NOMO-1 treated with dmso at 0.1 percent for 144 hours (cell line): Measurements from ENCODE around the gene MAN1A1.
A peak's percentile ranks its signal among the peaks of the same experiment; 100 is the strongest.
"Not testable (repeated sequence)": the region's sequence is repeated elsewhere in the genome, so short reads cannot be mapped to it uniquely, and the experiment has no call there.

Source experiments
- DNase-seq: peaks from one replicate; lab custom pipeline; 2025; ENCODE audit not compliant: unreplicated experiment; lab: John Stamatoyannopoulos, UW

Gene MAN1A1

DNA sequence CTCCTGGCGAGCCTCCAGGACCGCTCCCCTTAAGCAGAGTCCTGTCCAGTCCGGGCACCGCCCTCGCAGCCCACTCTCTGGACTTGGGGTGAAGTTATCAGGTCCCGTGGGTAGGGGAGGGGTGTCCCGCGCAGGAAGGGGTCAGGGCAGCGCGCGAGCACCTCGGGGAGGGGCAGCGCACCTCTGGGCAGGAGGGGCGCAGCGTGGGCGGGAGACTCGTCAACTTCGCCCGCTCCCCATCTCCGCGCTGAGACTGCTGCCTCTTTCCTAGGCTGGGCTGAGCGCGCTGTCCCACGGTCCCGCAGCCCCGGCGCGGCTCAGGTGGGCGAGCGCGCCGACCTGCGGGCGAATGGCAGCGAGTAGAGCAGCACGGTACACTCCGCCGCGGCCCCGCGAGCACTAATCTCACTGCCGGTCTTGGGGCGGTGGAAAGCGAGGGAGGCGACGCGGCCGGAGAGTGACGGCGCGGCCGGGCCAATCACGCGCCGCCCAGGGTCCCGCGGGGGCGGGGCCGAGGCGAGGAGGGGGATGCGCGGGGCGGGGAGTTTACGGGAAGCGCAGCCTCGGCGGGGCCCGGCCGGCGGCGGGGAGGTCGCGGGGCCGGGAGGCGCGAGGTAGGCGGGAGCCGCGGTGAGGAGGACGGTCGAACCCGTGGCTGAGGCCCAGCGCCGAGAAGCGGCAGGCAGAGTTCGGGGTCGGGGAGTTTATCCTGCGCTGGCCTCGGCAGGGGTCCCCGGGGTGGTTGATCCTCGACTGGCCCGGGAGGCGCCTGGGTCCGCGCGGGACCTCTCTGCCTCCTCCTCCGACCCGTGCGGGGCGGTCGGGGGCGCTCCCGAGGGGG lies at the start of gene MAN1A1:
MAN1A1 (minus strand) TSS at position 401 of the 841 bp plus-strand sequence. CDS start 696 bp downstream, outside the sequence.
- DNase-seq = peak; percentile 16

DNA sequence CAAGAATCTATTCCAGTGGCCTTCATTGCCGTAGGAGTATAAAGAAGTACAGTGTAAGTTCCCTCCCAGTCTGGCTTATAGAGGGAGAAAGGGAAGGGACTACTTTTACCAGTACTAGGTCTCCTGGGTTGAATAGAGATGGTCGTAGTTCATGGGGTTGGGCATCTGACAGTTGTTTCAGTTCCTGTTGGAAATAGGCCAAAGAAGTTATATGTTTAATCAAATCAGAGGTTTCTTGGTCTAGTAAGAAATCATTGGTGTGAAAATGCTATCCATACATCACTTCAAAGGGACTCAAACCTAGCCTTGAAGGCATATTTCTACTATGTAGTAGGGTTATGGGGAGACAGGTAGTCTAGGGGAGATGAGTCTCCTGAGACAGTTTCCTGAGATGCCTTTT lies 45.6 kb upstream of the MAN1A1 start:
- no peak for DNase-seq

DNA sequence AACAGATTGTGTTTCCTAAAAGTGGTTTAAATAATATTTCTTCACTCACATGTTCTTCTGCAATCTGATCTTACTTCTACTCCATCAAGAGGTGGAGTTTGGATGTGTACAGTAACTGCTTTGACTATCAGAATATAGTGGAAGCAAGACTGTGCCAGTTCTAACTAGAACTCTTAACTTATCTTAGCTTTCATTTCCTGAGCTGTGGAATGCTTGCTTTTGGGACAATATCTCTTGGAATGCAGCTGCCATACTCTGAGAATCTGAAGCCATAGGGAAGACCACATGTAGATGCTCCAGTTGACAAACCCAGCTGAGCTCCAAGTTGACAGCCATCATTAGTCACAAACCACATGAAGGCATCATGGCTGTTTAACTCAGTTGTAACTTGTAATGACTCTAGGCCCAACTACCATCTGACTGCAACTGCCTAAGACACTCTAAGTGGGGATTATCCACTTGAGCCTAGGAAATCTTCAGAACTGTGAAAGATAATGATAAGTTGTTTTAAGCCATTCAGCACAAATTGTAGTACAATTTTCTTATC lies 40.8 kb upstream of the MAN1A1 start:
- no peak for DNase-seq

DNA sequence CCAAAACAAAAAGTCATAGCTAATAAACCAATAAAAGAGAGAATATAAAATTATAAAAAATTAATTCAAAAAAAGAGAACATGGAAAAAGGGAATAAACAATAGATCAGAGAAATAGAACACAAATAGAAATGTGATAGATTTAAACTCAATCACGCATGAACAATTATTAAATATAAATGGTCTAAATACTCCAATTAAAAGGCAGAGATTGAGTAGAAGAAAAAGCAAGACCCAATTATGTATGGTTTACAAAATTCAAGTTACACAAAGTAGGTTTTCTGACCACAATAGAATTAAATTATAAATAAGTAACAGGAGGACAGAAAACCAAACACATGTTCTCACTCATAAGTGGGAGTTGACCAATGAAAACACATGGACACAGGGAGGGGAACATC lies 36.4 kb upstream of the MAN1A1 start:
- no peak for DNase-seq

DNA sequence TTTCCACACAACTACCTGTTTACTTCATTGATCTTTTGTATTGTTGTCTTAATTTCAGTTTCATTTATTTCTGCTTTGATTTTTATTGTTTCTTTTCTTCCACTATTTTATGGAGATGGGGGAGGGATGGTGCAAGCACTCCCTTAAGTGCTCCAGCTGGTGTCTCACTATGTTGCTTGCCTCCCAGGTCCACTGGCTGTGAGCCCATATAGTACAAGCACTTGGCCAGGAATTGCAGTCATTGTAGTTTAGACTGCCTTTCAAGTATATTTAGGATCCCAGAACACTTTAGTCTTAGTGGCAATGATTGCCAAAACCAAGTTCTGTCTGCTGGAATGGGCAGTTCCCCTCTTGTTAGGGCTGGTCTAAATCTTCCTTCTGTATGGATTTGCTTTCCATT lies 34.9 kb upstream of the MAN1A1 start:
- no peak for DNase-seq

DNA sequence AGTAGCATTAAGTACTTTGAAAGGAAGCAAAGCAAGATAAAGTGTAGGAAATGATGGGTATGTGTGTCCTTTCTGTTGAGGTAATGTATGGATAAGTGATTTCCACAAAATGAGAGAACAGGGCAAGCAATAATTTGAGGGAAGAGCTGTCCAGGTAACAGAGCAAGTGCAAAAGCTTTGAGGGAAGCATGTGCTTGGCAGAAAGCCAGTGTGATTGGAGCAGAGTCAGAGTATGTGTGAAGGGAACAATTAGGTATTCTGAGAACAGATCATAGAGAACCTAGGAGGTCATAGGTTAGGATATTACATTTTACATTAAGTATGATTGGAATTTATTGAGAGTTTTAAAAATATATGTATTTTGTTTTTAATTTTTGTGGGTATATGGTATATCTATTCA lies 30.2 kb upstream of the MAN1A1 start:
- DNase-seq = no peak

DNA sequence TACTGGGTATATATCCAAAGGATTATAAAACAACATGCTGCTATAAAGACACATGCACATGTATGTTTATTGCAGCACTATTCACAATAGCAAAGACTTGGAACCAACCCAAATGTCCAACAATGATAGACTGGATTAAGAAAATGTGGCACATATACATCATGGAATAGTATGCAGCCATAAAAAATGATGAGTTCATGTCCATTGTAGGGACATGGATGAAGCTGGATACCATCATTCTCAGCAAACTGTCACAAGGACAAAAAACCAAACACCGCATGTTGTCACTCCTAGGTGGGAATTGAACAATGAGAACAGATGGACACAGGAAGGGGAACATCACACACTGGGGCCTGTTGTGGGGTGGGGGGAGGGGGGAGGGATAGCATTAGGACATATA lies 27.5 kb upstream of the MAN1A1 start:
- not testable (repeated sequence) for DNase-seq

DNA sequence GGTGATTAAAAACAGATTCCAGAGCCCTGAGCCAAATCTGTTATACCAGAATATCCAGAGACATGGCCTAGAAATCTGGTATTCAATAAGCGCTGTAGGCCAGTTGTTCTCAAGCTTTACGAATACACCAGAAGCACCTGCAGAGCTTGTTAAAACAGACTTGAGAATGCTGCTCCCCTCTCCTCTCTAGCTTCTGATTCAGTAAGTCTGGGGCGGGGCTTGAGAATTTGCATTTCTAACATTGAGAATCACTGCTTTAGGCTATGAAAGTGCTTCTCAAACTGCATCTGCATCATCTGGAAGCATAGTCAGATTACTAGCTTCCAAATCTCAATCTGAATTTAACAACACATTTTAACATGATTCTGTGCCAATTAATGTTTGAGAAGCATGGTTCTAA lies 20.5 kb upstream of the MAN1A1 start:
- DNase-seq = no peak

DNA sequence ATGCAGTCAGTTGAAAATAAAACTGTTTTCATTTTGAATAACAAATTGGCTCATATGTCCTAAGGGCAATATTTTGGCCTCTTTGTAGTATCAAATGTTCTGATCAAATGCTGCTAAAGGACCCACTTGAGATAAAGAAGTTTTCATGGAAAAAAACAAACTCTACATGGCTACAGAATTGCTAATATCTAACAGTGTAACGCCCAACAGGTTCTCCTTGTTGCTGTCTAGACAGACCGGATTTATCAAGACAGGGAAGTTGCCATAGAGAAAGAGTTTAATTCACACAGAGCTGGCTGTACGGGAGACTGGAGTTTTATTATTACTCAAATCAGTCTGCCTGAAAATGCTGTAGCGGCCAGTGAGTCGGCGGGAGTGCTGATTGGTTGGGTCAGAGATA lies 19.4 kb upstream of the MAN1A1 start:
- no peak for DNase-seq

DNA sequence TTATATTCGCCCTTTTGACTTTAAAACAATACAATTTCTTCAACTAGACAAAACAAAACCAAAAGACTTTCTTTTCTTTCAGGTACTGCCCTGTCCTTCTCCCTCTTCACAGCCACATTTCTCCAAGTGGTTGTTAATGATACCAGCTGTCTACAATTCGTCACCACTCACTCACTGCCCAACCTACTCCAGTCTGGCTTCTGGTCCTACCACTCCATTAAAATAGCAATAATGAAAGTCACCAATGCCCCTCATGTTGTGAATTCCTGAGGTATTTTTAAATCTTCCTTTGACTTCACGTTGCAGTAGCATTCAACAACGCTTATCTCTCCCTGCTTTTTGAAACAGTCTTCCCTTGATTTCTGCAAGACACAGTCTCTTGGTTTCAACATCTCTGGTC lies 11.6 kb upstream of the MAN1A1 start:
- no peak for DNase-seq

DNA sequence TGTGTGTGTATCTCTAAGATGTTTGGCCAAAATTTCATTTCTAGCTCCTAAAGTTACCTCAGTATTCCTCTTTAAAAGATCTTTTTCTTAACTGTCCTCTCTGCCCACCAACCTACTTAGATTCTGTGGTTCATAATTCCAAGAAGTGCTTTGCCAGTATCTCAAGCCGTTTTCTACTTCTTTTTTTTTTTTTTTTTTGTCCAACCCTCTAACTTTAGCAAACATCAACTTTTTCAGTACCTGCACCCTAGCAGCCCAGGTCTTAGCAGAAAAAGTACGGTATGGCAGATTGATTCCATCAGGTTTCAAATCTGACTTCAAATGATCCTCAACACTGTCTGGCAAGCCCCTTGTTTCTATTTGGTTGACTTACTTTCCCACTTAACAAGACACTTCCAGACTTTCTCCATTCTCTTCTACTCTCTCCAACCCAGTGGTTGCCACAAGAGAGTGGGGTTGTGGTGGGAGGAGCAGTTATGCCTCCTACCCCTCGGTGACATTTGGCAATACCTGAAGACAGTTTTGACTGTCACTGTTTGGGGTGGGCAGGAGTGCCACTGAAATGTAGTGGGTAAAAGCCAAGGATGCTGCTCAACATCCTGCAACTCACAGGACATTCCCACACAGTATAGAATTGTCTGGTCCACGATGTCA lies 10.8 kb upstream of the MAN1A1 start:
- no peak for DNase-seq

DNA sequence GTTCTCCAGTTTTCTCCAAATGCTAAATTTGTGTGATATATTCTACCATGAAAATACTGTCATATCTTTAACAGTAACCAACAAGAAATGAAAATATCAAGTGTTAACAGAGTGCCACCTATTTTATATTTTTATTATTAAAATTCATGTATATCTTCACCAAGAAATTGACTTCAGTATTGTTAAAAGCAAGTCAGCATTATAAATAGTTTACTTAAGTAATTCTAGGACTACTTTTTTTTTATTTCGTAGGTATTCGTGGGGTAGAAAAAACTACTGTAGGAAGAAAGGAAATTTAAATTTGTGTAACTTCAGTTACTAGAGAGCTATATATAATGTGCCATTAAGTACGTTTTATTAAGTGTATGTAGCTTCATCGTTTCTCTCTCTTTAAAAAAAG lies 6.3 kb upstream of the MAN1A1 start:
- DNase-seq = no peak

DNA sequence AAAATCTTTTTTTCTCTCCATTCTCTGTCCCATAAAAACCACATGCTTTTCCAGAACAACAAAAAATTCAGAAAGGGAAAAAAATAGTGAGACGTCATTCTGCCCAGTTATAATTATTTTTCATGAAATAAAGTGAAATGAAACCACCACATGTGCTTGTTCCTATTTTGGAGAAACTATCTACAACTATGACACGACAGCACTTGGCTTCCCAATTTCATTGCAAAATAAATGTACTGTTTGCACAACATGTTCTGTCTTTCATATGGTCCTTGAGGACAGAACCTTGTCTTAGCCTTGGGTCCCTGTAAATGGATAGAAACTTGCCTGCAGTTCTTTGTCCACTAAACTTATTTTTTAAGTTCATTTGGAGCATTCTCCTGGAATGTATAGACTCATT lies 5.6 kb upstream of the MAN1A1 start:
- DNase-seq = peak; percentile 26

DNA sequence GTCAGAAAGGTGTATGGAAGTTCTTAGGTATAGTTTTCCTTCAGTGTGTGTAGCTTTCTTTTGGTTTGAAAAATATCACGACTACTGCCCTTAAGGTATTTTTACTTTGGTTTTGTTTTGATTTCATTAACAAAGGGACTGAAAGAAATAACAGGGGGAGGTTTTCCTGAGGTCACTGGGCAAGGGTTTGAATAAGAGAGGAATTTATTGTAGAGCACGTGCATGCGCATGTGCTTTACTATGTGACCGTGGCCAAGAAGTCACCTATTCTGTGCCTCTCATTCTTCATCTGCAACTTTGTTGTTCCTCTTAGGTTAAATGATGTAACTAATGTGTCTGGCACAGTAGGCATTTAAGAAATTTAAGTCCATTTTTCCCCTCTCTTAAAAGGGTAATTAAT lies 4.1 kb upstream of the MAN1A1 start:
- DNase-seq = no peak

DNA sequence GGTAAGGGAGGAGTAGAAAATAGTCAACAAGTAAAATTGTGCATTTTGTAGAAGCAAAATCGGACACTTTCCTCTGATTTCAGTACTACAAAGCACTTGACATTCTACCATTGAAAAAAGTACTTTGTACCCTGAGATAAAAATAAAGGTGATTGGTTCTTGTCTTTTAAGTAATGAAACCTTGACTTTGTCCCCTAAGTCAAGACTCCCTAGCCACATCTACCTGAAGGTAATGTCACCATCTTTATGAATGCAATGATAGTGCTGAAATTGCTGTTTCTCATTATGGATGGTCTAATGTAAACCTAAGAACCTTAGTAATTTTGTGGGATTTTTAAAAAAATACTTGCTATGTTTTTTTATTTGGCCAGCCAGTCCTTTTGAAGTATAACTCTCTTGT lies 2.4 kb upstream of the MAN1A1 start:
- no peak for DNase-seq

DNA sequence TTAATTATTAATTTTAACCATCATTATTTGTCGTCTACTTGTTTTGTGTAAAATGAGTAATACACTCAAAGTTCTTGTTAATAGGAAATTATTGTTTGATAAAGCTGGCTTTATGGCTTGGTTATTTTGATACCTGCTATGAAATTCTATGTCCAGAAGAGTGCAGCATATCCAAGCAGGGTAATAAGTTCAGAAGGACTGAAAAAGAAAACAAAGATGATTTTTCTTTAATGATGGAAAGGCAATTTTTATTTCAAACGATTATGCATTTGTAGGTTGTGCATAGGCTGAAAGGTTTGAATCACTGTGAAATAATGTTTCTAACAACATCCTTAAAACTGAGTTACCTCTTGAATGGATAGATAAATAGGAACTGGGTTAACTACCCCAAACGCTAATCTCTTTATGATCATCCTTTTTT lies 1.4 kb upstream of the MAN1A1 start:
- no peak for DNase-seq

DNA sequence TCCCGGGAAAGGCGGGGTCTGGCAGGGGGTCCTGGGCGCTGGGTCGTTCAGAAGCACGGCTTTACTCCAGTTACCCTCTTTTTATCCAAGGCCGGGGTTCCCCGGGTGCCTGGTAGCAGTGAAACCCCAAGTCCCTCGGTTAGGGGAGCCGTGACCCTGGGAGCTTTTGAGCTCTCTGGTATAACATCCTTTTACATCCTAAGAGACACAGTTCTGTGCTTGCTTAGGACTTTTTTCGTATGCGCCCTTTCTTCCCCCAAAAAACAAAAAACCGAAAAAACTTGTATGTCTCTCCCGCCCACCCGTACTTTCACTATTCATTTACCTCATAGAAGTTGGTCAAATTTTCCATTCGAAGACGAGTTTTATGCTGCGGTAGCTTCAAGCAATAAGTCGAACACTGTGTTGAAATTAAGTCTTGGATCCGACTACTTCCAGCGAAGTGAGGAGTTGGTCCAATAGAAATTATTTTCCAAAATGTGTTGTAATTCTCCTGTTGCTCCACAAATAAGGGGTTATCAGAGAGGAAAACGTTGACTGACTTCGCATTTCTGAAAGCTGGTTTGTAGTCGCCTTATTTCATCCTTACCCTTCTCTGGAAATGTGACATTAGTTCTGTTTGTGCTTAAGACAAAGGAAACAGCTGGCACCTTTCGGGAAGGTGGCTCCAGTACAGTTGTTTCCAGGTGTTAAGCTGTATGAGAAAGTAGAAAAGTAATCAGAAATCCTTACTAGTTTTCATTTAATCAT lies 816 bp upstream of the MAN1A1 start:
- no peak for DNase-seq

DNA sequence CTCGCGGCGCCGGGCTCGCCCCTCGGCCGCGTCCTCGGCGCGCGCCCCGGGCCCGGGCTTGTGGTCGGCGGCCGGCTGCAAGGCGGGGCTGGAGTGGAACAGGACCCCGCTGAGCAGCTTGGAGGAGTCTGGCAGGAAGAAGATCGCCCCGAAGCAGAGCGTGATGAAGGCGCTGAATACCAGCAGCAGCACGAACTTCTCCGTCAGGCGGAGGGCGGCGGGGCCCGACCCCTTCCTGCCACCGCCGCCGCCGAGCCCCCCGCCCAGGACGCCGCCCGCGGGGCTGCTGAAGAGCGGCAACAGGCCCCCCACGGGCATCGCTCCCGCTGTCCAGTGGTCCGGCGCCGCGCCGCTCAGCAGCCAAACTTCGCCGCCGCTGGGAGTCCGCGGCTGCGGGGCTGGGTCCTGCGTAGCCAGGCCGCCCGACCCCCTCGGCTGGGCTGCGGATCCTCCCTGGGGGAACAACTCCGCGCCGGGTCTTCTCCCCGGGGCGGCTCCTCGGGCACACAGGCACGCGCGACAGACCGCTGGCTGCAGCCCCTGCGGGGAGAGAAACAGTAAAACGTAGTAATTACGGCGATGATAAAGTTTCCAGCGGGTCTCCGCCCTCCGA lies 707 bp downstream of the MAN1A1 start:
- DNase-seq = no peak

DNA sequence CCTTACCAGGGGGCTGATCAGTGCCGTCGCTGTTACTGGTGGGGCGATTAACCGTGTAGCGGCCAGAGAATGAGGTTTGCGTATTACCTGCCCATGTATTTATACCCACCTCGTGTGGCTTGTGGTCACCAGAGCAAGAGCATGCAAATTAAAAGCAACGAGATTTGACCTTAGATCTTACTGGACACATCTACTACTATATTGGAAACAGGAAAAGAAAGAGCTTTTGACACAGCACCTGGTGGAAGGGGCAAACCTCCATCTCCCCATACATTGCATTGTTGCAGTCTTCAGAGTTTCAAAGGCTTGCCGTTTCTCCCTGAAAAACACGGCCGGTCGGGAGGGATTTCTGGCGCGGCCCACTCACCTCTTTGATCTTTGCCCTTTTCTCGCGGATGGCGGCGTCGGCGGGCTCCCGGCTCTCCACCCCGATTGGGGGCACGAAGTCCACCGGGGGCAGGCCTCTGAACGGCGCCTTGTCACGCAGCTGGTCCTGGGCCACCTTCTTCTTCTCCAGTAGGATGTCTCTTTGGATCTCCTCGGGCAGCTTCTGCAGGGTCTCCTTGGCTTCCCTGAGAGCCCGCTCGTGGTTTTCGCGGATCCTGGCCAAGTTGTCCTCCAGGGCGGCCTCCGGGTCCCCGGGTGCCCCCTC lies 1.3 kb downstream of the MAN1A1 start:
- no peak for DNase-seq

DNA sequence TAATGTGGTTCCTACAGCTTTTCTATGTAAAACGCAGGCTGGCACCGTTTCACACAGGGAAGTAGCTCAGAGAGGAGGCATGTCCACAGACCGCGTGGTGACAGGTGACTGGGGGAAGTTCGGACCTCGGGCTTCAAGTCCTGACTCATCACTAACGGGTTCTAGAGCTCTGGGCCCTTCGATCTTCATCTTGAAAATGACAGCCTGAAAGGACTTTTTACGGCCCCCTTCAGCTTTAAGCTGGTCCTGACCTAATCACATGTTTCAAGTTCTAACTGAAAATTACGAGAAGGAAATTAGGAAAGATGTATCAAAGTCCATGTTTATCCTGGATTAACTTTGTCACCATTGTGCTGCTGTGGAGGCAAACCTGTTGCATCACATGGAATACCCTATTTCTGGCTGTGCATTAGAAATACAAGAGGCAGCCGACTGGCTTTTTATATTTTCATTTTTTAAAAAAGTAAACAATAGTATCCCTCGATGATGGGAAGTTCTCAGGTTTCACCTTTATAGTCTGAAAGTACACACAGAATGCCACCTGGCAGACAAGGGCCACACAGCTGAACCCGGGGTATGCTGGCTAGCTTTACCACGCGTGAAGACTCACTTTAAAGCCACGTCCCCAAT lies 2.0 kb downstream of the MAN1A1 start:
- DNase-seq = no peak
